ENCODE results near the gene MYH14.

DNA sequence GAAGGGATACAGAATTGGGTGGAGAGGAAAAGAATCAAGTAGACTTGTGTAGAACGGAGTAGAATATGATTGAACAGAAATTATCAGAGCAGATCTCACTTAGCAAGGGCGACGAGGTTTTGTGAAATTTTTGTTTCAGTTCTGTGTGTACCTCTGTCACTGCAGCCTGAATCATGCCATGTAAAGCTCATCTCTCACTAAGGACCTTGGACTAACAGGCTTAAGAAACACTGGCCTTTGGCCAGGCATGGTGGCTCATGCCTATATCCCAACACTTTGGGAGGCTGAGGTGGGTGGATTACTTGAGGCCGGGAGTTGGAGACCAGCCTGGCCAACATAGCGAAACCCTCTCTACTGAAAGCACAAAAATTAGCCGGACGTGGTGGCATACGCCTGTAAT lies 62.6 kb downstream of the MYH14 start:
- no peak for TF ChIP-seq CTCF (IDR thresholded peaks at IDR 0.05)
- TF ChIP-seq POLR2A (IDR thresholded peaks at IDR 0.05), result no peak
